ENCODE data around the gene PER1. TPM values are rescaled to one million over a fixed set of nuclear protein-coding genes. Genes with fewer than 3 reads are reported as not detected.

PER1 gene
- total RNA-seq, 1 experiment from 2014 or later = 87.6 TPM

DNA sequence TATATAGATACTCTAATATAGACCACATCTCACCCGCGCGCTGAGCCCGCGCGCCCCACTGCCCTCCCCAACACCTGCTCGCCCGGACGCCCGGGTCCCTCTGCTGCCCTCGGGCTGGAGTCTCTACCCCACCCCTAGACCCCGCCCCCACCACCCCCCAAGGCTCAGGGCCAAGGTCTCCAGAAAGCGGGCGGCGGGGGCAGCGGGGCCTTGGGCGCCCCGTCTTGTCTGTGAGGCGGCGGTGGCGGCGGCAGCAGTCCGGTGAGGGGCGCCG lies 30.9 kb downstream of the PER1 start:
- no peak overlapping the region; the same call in 1 of the 2 replicates for H3K27ac ChIP-seq (ENCODE audit: low read depth, low read length)
- H3K27me3 ChIP-seq (ENCODE audit: insufficient read depth, low read length) = no peaks in the 10 kb centered on the region
- peak overlapping the region; percentile 66 for H2AFZ ChIP-seq (ENCODE audit: low read depth, low read length, poor library complexity, severe bottlenecking)
- H4K20me1 ChIP-seq (ENCODE audit: insufficient read depth) = peaks cover 3% of the 10 kb centered on the region; the same call in 1 of the 2 replicates
- H3K9ac ChIP-seq (ENCODE audit: low read length) = peak overlapping the region; percentile 51
- H3K9me3 ChIP-seq (ENCODE audit: control insufficient read depth in 1 of 2, insufficient read depth in 1 of 2, low read depth in 1 of 2, low read length in 2 of 2) = no peaks in the 10 kb centered on the region
- H3K9me2 ChIP-seq (ENCODE audit: insufficient read depth) = no peaks in the 10 kb centered on the region
- ChIA-PET POLR2A (no interaction called here), CTCF (interaction anchor here (1.1 kb wide), 1 partner anchor 13 kb away, joined by 3 read pairs; no protein-coding TSS in a partner anchor), RAD21 (ENCODE audit: low non-redundant PET in 1 of 2, low total read pairs in 2 of 2, uncharacterized antibody in 2 of 2, unreplicated experiment in 2 of 2) (interaction anchor here in 1 of 2 experiments (1.2 kb wide), 1 partner anchor 48 kb away, joined by 3 read pairs; no protein-coding TSS in a partner anchor)
- intact Hi-C loops (cut with micrococcal nuclease) = loop anchor here (2.0 to 10.0 kb wide), 3 partner anchors 17 to 263 kb away; partner anchors contain the start of gene RPL26
- ATAC-seq (peak; percentile 0; the same call in 1 of the 2 replicates), DNase-seq (ENCODE audit: low read depth, low spot score) (no peak)
- TF ChIP-seq, protein P1, sequence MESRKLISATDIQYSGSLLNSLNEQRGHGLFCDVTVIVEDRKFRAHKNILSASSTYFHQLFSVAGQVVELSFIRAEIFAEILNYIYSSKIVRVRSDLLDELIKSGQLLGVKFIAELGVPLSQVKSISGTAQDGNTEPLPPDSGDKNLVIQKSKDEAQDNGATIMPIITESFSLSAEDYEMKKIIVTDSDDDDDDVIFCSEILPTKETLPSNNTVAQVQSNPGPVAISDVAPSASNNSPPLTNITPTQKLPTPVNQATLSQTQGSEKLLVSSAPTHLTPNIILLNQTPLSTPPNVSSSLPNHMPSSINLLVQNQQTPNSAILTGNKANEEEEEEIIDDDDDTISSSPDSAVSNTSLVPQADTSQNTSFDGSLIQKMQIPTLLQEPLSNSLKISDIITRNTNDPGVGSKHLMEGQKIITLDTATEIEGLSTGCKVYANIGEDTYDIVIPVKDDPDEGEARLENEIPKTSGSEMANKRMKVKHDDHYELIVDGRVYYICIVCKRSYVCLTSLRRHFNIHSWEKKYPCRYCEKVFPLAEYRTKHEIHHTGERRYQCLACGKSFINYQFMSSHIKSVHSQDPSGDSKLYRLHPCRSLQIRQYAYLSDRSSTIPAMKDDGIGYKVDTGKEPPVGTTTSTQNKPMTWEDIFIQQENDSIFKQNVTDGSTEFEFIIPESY (IDR thresholded peaks at IDR 0.05; ENCODE audit: extremely low read depth, insufficient replicate concordance, low read length) = no peak
- no peak for TF ChIP-seq EGR1 (IDR thresholded peaks at IDR 0.05; ENCODE audit: low read depth)
- peak overlapping the region; percentile 92 for H3K4me2 ChIP-seq (ENCODE audit: low read length)
- H3K4me1 ChIP-seq (ENCODE audit: control insufficient read depth in 1 of 2, insufficient read depth in 2 of 2, low read length in 2 of 2) = peaks cover 28 to 78% of the 10 kb centered on the region in 2 experiments
- peak overlapping the region; percentile 52 to 61 for H3K4me3 ChIP-seq (replicated peaks in 1 of 2; ENCODE audit: low read depth in 1 of 2, low read length in 2 of 2)
- no peaks in the 10 kb centered on the region for H3K79me2 ChIP-seq (ENCODE audit: insufficient read depth, low read length)
- no TSS peak for BruUV-seq (replicated peaks)
- H3K36me3 ChIP-seq (ENCODE audit: control insufficient read depth in 1 of 2, insufficient read depth in 2 of 2, low read length in 2 of 2) = no peaks in the 10 kb centered on the region

DNA sequence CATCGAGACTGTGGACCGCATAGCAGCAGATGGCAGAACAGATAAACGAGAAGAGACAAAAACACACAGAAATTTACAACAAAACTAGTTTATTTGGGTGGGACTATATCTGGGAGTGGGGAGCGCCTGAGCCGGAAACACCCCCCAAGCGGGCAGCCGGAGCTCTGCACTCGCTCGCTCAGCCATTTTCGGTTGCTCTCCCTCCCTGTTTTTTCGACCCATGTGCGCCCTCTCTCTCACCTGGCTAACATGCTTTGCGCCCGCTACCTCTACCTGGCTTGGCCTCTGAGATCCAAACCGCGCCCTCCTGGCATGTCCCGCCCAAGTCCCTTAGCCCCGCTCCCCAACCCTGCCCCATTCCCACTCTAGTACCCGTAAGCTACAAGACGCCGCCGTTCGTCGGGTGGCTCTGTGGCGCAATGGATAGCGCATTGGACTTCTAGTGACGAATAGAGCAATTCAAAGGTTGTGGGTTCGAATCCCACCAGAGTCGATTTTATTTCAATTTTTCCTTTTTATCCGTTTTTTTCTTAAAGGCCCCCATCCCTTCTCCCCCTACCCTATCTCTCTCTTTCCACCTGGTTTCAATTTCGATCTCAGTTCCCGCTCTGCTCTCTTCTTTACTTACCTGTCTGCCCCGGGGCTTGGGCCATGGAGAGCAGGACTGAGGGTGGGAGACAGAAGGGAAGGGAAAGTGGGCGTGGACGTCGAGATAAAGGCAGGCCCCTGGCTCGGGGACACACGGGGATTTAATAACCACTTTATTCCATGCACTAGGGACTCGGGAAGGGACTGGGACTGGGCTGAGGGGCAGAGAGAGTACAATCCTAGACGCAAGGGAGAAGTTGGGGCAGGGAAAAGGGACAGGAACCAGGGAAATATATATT lies 31.4 kb downstream of the PER1 start:
- Histone ChIP-seq H3K79me2 (ENCODE audit: insufficient read depth, low read length) (no peaks in the 10 kb centered on the region), H4K20me1 (ENCODE audit: insufficient read depth) (peaks cover 3% of the 10 kb centered on the region; the same call in 1 of the 2 replicates), H3K36me3 (ENCODE audit: control insufficient read depth in 1 of 2, insufficient read depth in 2 of 2, low read length in 2 of 2) (no peaks in the 10 kb centered on the region), H3K4me1 (ENCODE audit: control insufficient read depth in 1 of 2, insufficient read depth in 2 of 2, low read length in 2 of 2) (peaks cover 23 to 73% of the 10 kb centered on the region in 2 experiments), H3K4me2 (ENCODE audit: low read length) (peak overlapping the region; percentile 92), H3K27ac (ENCODE audit: low read depth, low read length) (peak overlapping the region; percentile 62), H3K9me2 (ENCODE audit: insufficient read depth) (no peaks in the 10 kb centered on the region), H3K9ac (ENCODE audit: low read length) (peak overlapping the region; percentile 63), H3K27me3 (ENCODE audit: insufficient read depth, low read length) (no peaks in the 10 kb centered on the region), H2AFZ (ENCODE audit: low read depth, low read length, poor library complexity, severe bottlenecking) (peak overlapping the region; percentile 77), H3K9me3 (ENCODE audit: control insufficient read depth in 1 of 2, insufficient read depth in 1 of 2, low read depth in 1 of 2, low read length in 2 of 2) (no peaks in the 10 kb centered on the region), H3K4me3 (replicated peaks in 1 of 2; ENCODE audit: low read depth in 1 of 2, low read length in 2 of 2) (peak overlapping the region; percentile 52 to 61)
- ChIA-PET CTCF (interaction anchor here (1.0 to 4.0 kb wide), 10 partner anchors 10 to 101 kb away, joined by 3 to 26 read pairs (median 7); partner anchors contain the start of gene AURKB), RAD21 (ENCODE audit: low non-redundant PET in 1 of 2, low total read pairs in 2 of 2, uncharacterized antibody in 2 of 2, unreplicated experiment in 2 of 2) (no interaction called here), POLR2A (interaction anchor here (1.0 to 4.1 kb wide), 8 partner anchors 10 to 101 kb away, joined by 3 to 43 read pairs (median 5); partner anchors contain the start of gene AURKB)
- ATAC-seq (peak; percentile 39), DNase-seq (ENCODE audit: low read depth, low spot score) (peak; percentile 88)
- TF ChIP-seq, protein P2, sequence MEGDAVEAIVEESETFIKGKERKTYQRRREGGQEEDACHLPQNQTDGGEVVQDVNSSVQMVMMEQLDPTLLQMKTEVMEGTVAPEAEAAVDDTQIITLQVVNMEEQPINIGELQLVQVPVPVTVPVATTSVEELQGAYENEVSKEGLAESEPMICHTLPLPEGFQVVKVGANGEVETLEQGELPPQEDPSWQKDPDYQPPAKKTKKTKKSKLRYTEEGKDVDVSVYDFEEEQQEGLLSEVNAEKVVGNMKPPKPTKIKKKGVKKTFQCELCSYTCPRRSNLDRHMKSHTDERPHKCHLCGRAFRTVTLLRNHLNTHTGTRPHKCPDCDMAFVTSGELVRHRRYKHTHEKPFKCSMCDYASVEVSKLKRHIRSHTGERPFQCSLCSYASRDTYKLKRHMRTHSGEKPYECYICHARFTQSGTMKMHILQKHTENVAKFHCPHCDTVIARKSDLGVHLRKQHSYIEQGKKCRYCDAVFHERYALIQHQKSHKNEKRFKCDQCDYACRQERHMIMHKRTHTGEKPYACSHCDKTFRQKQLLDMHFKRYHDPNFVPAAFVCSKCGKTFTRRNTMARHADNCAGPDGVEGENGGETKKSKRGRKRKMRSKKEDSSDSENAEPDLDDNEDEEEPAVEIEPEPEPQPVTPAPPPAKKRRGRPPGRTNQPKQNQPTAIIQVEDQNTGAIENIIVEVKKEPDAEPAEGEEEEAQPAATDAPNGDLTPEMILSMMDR (IDR thresholded peaks at IDR 0.05 in 2 of 3, conservative IDR thresholded peaks at IDR 0.05 in 1 of 3; ENCODE audit: borderline replicate concordance in 1 of 3, insufficient read depth in 1 of 3, low read depth in 2 of 3, low read length in 2 of 3) = peak in 2 of 3 experiments; percentile 35 to 43; a peak in 3 of 6 replicates
- 0 out of 2 replicates have a peak, but pooled peaks have one; percentile 12 for TF ChIP-seq RAD21 (IDR thresholded peaks at IDR 0.05; ENCODE audit: low read depth)
- TF ChIP-seq, protein P3, sequence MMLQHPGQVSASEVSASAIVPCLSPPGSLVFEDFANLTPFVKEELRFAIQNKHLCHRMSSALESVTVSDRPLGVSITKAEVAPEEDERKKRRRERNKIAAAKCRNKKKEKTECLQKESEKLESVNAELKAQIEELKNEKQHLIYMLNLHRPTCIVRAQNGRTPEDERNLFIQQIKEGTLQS (IDR thresholded peaks at IDR 0.05) = peak; percentile 94
- 0 out of 2 replicates have a peak, but pooled peaks have one; percentile 31 for TF ChIP-seq CBX3 (IDR thresholded peaks at IDR 0.05; ENCODE audit: low read depth)
- TF ChIP-seq EGR1 (IDR thresholded peaks at IDR 0.05; ENCODE audit: low read depth) = no peak; the same call in 1 of the 2 replicates
- TF ChIP-seq SIN3A (IDR thresholded peaks at IDR 0.05; ENCODE audit: low read depth) = no peak
- TF ChIP-seq, protein P4, sequence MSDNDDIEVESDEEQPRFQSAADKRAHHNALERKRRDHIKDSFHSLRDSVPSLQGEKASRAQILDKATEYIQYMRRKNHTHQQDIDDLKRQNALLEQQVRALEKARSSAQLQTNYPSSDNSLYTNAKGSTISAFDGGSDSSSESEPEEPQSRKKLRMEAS (IDR thresholded peaks at IDR 0.05) = peak; percentile 67
- TF ChIP-seq, protein P1 (IDR thresholded peaks at IDR 0.05; ENCODE audit: extremely low read depth, insufficient replicate concordance, low read length) = peak; percentile 64
- intact Hi-C loops (cut with micrococcal nuclease) = loop anchor here (2.0 to 10.0 kb wide), 3 partner anchors 18 to 264 kb away; partner anchors contain the start of gene RPL26
- BruUV-seq (replicated peaks) = no TSS peak
